OCI-LY3 (cell line): ENCODE data around the gene EPAS1.

ENCODE experiments used
- EZH2phosphoT487 ChIP-seq: fragments of 200-600 bp; shearing (Covaris generic); IDR thresholded peaks from 2 replicates; pipeline ENCODE4 v1.6.1; 2018; ENCODE audit warnings: antibody characterized with exemption, mixed run types, low read depth
- TF ChIP-seq, protein P1 (sequence below): fragments of 200-600, 300-600 bp; sonication (generic); IDR thresholded peaks from 2 replicates; pipeline ENCODE4 v1.5.1; 2014; ENCODE audit warnings: antibody characterized with exemption, low read length, low read depth

GRCh38 chr2:46347648-46348280 lies 50.6 kb downstream of the EPAS1 start:
- TF ChIP-seq, protein P1, sequence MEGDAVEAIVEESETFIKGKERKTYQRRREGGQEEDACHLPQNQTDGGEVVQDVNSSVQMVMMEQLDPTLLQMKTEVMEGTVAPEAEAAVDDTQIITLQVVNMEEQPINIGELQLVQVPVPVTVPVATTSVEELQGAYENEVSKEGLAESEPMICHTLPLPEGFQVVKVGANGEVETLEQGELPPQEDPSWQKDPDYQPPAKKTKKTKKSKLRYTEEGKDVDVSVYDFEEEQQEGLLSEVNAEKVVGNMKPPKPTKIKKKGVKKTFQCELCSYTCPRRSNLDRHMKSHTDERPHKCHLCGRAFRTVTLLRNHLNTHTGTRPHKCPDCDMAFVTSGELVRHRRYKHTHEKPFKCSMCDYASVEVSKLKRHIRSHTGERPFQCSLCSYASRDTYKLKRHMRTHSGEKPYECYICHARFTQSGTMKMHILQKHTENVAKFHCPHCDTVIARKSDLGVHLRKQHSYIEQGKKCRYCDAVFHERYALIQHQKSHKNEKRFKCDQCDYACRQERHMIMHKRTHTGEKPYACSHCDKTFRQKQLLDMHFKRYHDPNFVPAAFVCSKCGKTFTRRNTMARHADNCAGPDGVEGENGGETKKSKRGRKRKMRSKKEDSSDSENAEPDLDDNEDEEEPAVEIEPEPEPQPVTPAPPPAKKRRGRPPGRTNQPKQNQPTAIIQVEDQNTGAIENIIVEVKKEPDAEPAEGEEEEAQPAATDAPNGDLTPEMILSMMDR: no peak
- no peak for TF ChIP-seq EZH2phosphoT487
